Measurements from ENCODE around the gene TEX13C. TPM values are rescaled to one million over a fixed set of nuclear protein-coding genes. Genes with fewer than 3 reads are reported as not detected.

TEX13C gene
- total and polyA plus RNA-seq, 2 experiments from 2014 or later, result 0.07 TPM; not detected in 1

DNA sequence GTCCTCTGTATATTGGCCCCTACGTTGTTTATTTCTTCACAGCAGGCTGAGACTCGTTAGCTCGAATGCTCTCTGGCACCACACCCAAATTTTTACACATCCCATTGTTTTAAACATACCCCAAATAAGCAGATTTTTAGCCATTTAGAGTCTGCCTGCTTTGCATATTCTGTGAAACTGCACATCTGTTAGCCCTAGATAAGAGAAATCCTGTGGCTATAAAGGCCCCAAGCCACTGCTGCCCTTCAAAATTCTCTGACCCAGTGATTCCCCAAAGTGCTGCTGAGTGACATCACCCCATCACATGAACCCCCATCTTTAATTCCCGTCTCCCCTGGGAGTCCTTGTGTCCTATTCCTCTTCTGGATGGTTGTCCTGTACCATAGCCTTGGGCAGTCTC lies 20.8 kb downstream of the TEX13C start (continued):
- TF ChIP-seq, protein P1, sequence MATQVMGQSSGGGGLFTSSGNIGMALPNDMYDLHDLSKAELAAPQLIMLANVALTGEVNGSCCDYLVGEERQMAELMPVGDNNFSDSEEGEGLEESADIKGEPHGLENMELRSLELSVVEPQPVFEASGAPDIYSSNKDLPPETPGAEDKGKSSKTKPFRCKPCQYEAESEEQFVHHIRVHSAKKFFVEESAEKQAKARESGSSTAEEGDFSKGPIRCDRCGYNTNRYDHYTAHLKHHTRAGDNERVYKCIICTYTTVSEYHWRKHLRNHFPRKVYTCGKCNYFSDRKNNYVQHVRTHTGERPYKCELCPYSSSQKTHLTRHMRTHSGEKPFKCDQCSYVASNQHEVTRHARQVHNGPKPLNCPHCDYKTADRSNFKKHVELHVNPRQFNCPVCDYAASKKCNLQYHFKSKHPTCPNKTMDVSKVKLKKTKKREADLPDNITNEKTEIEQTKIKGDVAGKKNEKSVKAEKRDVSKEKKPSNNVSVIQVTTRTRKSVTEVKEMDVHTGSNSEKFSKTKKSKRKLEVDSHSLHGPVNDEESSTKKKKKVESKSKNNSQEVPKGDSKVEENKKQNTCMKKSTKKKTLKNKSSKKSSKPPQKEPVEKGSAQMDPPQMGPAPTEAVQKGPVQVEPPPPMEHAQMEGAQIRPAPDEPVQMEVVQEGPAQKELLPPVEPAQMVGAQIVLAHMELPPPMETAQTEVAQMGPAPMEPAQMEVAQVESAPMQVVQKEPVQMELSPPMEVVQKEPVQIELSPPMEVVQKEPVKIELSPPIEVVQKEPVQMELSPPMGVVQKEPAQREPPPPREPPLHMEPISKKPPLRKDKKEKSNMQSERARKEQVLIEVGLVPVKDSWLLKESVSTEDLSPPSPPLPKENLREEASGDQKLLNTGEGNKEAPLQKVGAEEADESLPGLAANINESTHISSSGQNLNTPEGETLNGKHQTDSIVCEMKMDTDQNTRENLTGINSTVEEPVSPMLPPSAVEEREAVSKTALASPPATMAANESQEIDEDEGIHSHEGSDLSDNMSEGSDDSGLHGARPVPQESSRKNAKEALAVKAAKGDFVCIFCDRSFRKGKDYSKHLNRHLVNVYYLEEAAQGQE (IDR thresholded peaks at IDR 0.05; ENCODE audit: unreplicated experiment), result no peak
- TF ChIP-seq EZH2phosphoT487 (IDR thresholded peaks at IDR 0.05; ENCODE audit: unreplicated experiment), result no peak
- no peak for TF ChIP-seq STAT1 (IDR thresholded peaks at IDR 0.05; ENCODE audit: unreplicated experiment)
- no peak for TF ChIP-seq ETS1 (IDR thresholded peaks at IDR 0.05)
- no peak for TF ChIP-seq ZNF331 (CRISPR knock-in tag; IDR thresholded peaks at IDR 0.05; ENCODE audit: low read depth)
- no peak for TF ChIP-seq POLR2AphosphoS5 (IDR thresholded peaks at IDR 0.05; ENCODE audit: low read depth)
- no peak for TF ChIP-seq JUNB (IDR thresholded peaks at IDR 0.05; ENCODE audit: unreplicated experiment)
- TF ChIP-seq ZNF114 (CRISPR knock-in tag; IDR thresholded peaks at IDR 0.05), result no peak

- H3K27me3 ChIP-seq (ENCODE audit: insufficient read depth), result no peaks in the 10 kb centered on the region
- TF ChIP-seq EZH2 (IDR thresholded peaks at IDR 0.05; ENCODE audit: low read depth, unreplicated experiment), result no peak
- no peak for TF ChIP-seq CTCF (conservative IDR thresholded peaks at IDR 0.05; ENCODE audit: low read depth in 2 of 2)
- TF ChIP-seq ZNF331 (CRISPR knock-in tag; IDR thresholded peaks at IDR 0.05; ENCODE audit: low read depth), result no peak
- TF ChIP-seq, protein P1 (IDR thresholded peaks at IDR 0.05; ENCODE audit: unreplicated experiment), result no peak
- TF ChIP-seq JUNB (IDR thresholded peaks at IDR 0.05; ENCODE audit: unreplicated experiment), result no peak
- TF ChIP-seq EZH2phosphoT487 (IDR thresholded peaks at IDR 0.05; ENCODE audit: unreplicated experiment), result no peak
- TF ChIP-seq NANOG (IDR thresholded peaks at IDR 0.05; ENCODE audit: borderline replicate concordance), result no peak
Measured at GRCh38 chrX:125374169-125374568, 54.5 kb downstream of the TEX13C start.

More at GRCh38 chrX:125374169-125374568, 54.5 kb downstream of the TEX13C start:
- Mint-ChIP-seq H3K4me3 (no peak overlapping the region), H3K27ac (no peak overlapping the region), H3K4me1 (peaks cover 5% of the 10 kb centered on the region), H3K36me3 (ENCODE audit: low read depth) (no peaks in the 10 kb centered on the region), H3K27me3 (ENCODE audit: insufficient read depth, low read depth, poor library complexity) (peaks cover 5% of the 10 kb centered on the region), H3K9me3 (no peaks in the 10 kb centered on the region; the same call in 2 of the 3 replicates)
- Histone ChIP-seq H2AFZ (no peak overlapping the region), H3K79me2 (replicated peaks; ENCODE audit: insufficient read depth) (no peaks in the 10 kb centered on the region), H3K4me3 (no peak overlapping the region), H4K20me1 (replicated peaks; ENCODE audit: insufficient read depth) (no peaks in the 10 kb centered on the region), H3K4me1 (ENCODE audit: insufficient read depth) (no peaks in the 10 kb centered on the region), H3K36me3 (ENCODE audit: insufficient read depth) (no peaks in the 10 kb centered on the region), H3F3A (replicated peaks; ENCODE audit: low read depth) (no peaks in the 10 kb centered on the region), H3K9me2 (ENCODE audit: insufficient read depth) (no peaks in the 10 kb centered on the region), H3K27ac (ENCODE audit: low read depth) (no peak overlapping the region), H3K4me2 (no peak overlapping the region)
- DNase-seq (ENCODE audit: low spot score) (no peak), ATAC-seq (no peak)
